ENCODE data around the gene IGFN1. TPM values are rescaled to one million over a fixed set of nuclear protein-coding genes. Genes with fewer than 3 reads are reported as not detected.

Gene IGFN1
- total and polyA plus RNA-seq, 10 of the 15 experiments (the other 5 are each of a cell fraction or from before 2014, with no cell fraction given) = not detected

GRCh38 chr1:201251851-201252430 lies 61.3 kb downstream of the IGFN1 start:
- 6% methylated on average over 11 of the region's 11 CpGs for WGBS (ENCODE audit: insufficient coverage, insufficient replicate concordance, low lambda C conversion rate, missing lambda C conversion rate)
- Histone ChIP-seq H3K4me3 (no peak overlapping the region), H3K4me1 (ENCODE audit: control insufficient read depth, insufficient read depth, low read length) (no peaks in the 10 kb centered on the region), H2AFZ (ENCODE audit: control insufficient read depth, low read depth, low read length) (no peak overlapping the region), H3K9me3 (replicated peaks; ENCODE audit: control insufficient read depth, insufficient read depth, low read length) (no peaks in the 10 kb centered on the region), H3K4me2 (ENCODE audit: control insufficient read depth, insufficient read depth) (no peak overlapping the region), H3K27ac (ENCODE audit: control insufficient read depth, insufficient read depth) (no peak overlapping the region), H3K79me2 (ENCODE audit: control insufficient read depth, insufficient read depth, low read length) (no peaks in the 10 kb centered on the region), H4K20me1 (ENCODE audit: control insufficient read depth, insufficient read depth) (no peaks in the 10 kb centered on the region), H3K9ac (ENCODE audit: control insufficient read depth, insufficient read depth, low read length) (no peak overlapping the region), H3K27me3 (replicated peaks in 1 of 2; ENCODE audit: control insufficient read depth in 2 of 2, insufficient read depth in 2 of 2, low read length in 1 of 2) (no peaks in the 10 kb centered on the region), H3K36me3 (ENCODE audit: control insufficient read depth in 2 of 2, insufficient read depth in 2 of 2, low read length in 1 of 2) (no peaks in the 10 kb centered on the region)
- ChIA-PET SMC1A (ENCODE audit: uncharacterized antibody, unreplicated experiment) (interaction anchor here (1.0 to 1.2 kb wide), 2 partner anchors 77 to 183 kb away, joined by 3 read pairs; no protein-coding TSS in a partner anchor), CTCF (interaction anchor here (0.8 to 2.2 kb wide), 3 partner anchors 29 to 112 kb away, joined by 3 to 9 read pairs (median 6); no protein-coding TSS in a partner anchor), RAD21 (ENCODE audit: unreplicated experiment) (no interaction called here), POLR2A (no interaction called here)
- TF ChIP-seq ZNF24 (IDR thresholded peaks at IDR 0.05) = no peak
- TF ChIP-seq EP300 (IDR thresholded peaks at IDR 0.05; ENCODE audit: borderline replicate concordance in 1 of 2, control insufficient read depth in 1 of 2, low read depth in 2 of 2, low read length in 2 of 2) = no peak
- TF ChIP-seq ZNF217 (IDR thresholded peaks at IDR 0.05) = no peak
- TF ChIP-seq RUNX3 (IDR thresholded peaks at IDR 0.05; ENCODE audit: low read length) = no peak
- no peak for TF ChIP-seq ZBTB33 (IDR thresholded peaks at IDR 0.05)
- FAIRE-seq = no peak
- no peak for ATAC-seq
- no peak for DNase-seq (ENCODE audit: low read depth, low spot score)
- intact Hi-C loops (cut with micrococcal nuclease; ENCODE audit: unreplicated experiment) (loop anchor here (5.0 to 10.0 kb wide), 2 partner anchors 95 to 263 kb away; no protein-coding TSS in a partner anchor), in situ Hi-C loops (cut with MboI) (no loop called here)
- no TSS peak for BruUV-seq (replicated peaks)

Data from GM12878 (cell line).